HG03558 (cell line): ENCODE data around the gene ATRIP.
"Not testable (repeated sequence)": the region's sequence is repeated elsewhere in the genome, so short reads cannot be mapped to it uniquely, and the experiment has no call there.

ENCODE experiments used
- ATAC-seq: cut with Tn5 transposase; IDR thresholded peaks from one replicate; pipeline ENCODE4 v1.9.1; 2021; ENCODE audit warnings: moderate number of reproducible peaks; ENCODE audit not compliant: unreplicated experiment; ENCODE audit errors: extremely low read depth

ATRIP gene

GRCh38 chr3:48446425-48447193, at the start of gene ATRIP:
TSS of gene ATRIP (plus strand) at chr3:48446737. CDS start at chr3:48446846, 109 bp downstream.
- peak; percentile 51 for ATAC-seq

GRCh38 chr3:48397767-48398681, 48.5 kb upstream of the ATRIP start:
- no peak for ATAC-seq

GRCh38 chr3:48398701-48399386, 47.7 kb upstream of the ATRIP start:
- ATAC-seq: no peak

- ATAC-seq: no peak
Measured at GRCh38 chr3:48399387-48400172, 47.0 kb upstream of the ATRIP start.

GRCh38 chr3:48400824-48401433, 45.6 kb upstream of the ATRIP start:
- no peak for ATAC-seq

GRCh38 chr3:48401434-48401901, 45.1 kb upstream of the ATRIP start:
- ATAC-seq: not testable (repeated sequence)

GRCh38 chr3:48402281-48402732, 44.2 kb upstream of the ATRIP start:
- ATAC-seq: no peak

- no peak for ATAC-seq
Measured at GRCh38 chr3:48402907-48403306, 43.6 kb upstream of the ATRIP start.

GRCh38 chr3:48403533-48404439, 42.8 kb upstream of the ATRIP start:
- ATAC-seq: no peak

GRCh38 chr3:48404440-48405342, 41.8 kb upstream of the ATRIP start:
- no peak for ATAC-seq

GRCh38 chr3:48405343-48405881, 41.1 kb upstream of the ATRIP start:
- ATAC-seq: no peak

- ATAC-seq: no peak
Measured at GRCh38 chr3:48405971-48406370, 40.6 kb upstream of the ATRIP start.

GRCh38 chr3:48406443-48407431, 39.8 kb upstream of the ATRIP start:
- ATAC-seq: no peak

- no peak for ATAC-seq
Measured at GRCh38 chr3:48407542-48408099, 38.9 kb upstream of the ATRIP start.

GRCh38 chr3:48408823-48409281, 37.7 kb upstream of the ATRIP start:
- no peak for ATAC-seq
